Measurements from ENCODE around the gene PPM1F.
"Not testable (repeated sequence)": the region's sequence is repeated elsewhere in the genome, so short reads cannot be mapped to it uniquely, and the experiment has no call there.

The PPM1F gene

DNA sequence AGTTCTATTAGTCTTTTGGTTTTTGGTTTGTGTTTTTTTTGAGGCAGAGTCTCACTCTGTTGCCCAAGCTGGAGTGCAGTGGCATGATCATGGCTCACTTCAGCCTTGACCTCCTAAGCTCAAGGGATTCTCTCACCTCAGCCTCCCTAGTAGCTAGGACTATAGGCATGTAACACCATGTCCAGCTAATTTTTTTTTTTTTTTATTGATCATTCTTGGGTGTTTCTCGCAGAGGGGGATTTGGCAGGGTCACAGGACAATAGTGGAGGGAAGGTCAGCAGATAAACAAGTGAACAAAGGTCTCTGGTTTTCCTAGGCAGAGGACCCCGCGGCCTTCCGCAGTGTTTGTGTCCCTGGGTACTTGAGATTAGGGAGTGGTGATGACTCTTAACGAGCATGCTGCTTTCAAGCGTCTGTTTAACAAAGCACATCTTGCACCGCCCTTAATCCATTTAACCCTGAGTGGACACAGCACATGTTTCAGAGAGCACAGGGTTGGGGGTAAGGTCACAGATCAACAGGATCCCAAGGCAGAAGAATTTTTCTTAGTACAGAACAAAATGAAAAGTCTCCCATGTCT lies 69.8 kb downstream of the PPM1F start:
- DNase-seq = not testable (repeated sequence)

DNA sequence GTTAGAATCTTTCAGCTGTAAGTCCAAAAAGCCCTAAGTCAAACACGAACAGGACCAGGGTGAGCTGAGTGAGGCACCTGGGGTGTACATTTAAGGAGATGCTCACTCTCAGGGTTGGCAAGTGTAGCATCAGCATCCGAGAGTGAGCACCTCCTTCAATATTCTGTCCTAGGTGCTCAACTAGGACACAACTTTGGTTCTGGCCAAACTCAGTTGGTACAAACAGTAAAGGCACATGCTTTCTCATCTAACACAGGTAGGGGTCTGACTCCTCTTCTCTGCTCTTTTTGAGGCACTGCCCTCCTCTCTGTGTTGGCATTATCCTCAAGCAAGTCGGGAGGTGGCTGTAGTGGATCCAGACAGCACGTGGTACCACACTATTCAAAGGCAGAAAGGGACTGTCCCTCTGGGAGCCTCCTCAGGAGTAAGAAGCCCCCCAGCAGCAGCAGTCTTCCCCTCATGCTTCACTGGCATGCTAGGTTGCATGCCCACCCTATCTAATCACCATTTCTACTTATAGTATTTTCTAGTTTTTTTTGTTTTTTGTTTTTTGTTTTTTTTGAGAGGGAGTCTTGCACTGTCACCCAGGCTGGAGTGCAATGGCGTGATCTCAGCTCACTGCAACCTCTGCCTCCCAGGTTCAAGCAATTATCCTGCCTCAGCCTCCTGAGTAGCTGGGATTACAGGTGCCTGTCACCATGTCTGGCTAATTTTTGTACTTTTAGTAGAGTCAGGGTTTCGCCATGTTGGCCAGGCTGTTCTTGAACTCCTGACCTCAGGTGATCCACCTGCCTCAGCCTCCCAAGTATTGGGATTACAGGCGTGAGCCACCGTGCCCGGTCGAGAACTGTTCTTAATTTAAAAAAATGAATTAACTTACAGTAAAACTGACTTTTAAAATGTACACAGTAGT lies 70.6 kb downstream of the PPM1F start:
- no peak for DNase-seq

DNA sequence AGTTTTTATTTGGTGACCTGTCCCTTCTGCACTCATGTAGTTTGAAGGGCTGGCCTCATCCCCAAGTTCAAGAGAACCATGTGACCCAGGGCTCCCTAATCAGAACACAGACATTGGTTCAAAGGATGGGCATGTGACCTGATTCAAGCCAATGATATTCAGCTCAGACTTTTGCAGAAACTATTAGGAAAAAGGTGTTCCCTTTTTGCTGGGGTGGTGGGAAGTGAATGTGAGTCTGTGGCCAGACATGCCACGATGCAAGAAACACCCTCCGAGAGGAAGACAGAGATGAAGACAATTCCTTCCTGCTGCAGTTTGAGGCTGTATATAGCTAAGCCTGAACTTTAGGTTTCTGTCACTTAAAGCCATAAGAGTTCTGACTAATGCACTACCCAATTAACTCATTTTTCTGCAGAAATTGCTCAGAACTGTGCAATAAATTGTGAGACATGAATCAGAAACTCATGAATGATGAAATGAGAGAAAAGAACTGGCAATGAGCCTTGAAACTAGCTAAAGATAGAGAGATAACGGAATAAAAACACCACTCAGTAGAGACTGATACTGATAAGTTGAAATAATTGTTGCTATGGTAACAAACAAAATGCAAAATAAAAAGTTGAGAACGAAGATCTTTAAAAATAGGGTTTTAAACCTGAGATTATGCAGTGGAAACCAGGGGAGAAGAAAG lies 76.0 kb downstream of the PPM1F start:
- no peak for DNase-seq

DNA sequence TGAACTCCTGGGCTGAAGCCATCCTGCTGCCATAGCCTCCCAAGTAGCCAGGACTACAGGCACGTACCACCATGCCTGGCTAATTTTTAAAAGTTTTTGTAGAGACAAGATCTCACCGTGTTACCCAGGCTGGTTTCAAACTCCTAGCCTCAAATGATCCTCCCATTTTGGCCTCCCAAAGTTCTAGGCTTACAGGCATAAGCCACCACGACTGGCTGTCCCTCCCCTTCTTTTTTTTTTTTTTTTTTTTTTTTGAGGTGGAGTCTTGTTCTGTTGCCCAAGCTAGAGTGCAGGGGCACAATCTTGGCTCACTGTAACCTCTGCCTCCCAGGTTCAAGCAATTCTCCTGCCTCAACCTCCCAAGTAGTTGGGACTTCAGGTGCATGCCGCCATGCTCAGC lies 77.7 kb downstream of the PPM1F start:
- not testable (repeated sequence) for DNase-seq

DNA sequence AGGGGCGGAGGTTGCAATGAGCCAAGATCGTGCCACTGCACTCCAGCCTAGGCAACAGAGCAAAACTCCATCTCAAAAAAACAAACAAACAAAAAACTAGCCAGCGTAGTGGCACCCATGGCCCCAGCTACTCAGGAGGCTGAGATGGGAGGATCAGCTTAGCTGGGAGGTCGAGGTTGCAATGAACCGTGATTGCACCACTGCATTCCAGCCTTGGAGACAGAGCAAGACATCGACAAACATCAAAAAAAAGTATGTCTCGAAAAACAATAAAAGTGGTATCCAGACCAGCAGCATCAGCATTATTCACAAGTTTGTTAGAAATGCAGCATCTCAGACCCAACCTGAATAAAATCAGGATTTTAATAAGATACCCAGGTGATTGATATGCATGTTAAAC lies 79.0 kb downstream of the PPM1F start:
- no peak for DNase-seq

DNA sequence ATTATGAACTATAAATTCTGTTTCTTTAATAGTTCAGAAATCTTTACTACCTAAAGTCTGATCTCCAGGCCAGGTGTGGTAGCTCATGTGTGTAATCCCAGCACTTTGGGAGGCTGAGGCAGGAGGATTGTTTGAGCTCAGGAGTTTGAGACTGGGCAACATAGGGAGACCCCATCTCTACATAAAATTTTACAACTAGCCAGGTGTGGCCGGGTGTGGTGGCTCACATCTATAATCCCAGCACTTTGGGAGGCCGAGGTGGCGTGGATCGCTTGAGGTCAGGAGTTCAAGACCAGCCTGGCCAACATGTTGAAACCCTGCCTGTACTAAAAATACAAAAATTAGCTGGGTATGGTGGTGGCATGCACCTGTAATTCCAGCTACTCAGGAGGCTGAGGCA lies 79.9 kb downstream of the PPM1F start:
- not testable (repeated sequence) for DNase-seq
